Brain microvascular endothelial cell (primary cell): Measurements from ENCODE around the gene PDCD11.

Source experiments
- DNase-seq: peaks from one replicate; pipeline ENCODE4 v3.0.0-alpha.2; 2020
- H3K27ac ChIP-seq: fragments of 250-450 bp; sonication (Bioruptor Pico); 2 replicates; pipeline ENCODE4 v1.5.1; 2020; ENCODE audit warnings: mild to moderate bottlenecking, moderate library complexity
- H3K27me3 ChIP-seq: fragments of 250-450 bp; sonication (Bioruptor Pico); replicated peaks from 2 replicates; pipeline ENCODE4 v1.5.1; 2020; ENCODE audit warnings: mild to moderate bottlenecking
- H3K36me3 ChIP-seq: fragments of 250-450 bp; sonication (Bioruptor Pico); replicated peaks from 2 replicates; pipeline ENCODE4 v1.5.1; 2020; ENCODE audit warnings: mild to moderate bottlenecking
- H3K4me3 ChIP-seq: 2 replicates; pipeline ENCODE4 v1.5.1; 2011; ENCODE audit warnings: low read depth, mild to moderate bottlenecking, control low read depth, low read length, moderate library complexity
- in situ Hi-C: cut with HindIII; loops from 2 replicates; pipeline ENCODE4 v1.10.0; 2017; ENCODE audit warnings: low sequenced_read_pairs, low pct_ligation_motif_present
- TF ChIP-seq, protein P1 (sequence below): IDR thresholded peaks from 2 replicates; pipeline ENCODE4 v1.5.1; 2011; ENCODE audit warnings: low read depth, mild to moderate bottlenecking, moderate library complexity, low read length, control low read depth, inconsistent platforms; ENCODE audit errors: missing control alignments

Gene PDCD11

DNA sequence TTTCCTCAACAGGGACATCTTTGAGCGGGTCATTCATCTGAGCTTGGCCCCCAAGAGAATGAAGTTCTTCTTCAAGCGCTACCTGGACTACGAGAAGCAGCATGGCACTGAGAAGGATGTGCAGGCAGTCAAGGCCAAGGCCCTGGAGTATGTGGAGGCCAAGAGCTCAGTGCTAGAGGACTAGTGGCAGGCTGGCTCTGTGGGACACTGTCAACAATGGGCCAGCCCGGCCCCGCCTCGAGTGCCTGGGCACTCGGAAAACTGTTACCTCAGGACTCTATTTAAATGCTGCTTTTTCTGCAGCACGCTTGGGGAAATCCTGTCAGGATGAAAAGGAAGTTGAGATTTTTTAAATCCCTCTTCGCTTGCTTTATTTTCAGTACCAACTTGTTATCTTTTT lies 48.9 kb downstream of the PDCD11 start:
- Histone ChIP-seq H3K27ac (no peak overlapping the region), H3K4me3 (no peak overlapping the region), H3K27me3 (no peaks in the 10 kb centered on the region), H3K36me3 (peaks cover 78% of the 10 kb centered on the region)
- in situ Hi-C loops, result no loop called here
- TF ChIP-seq, protein P1, sequence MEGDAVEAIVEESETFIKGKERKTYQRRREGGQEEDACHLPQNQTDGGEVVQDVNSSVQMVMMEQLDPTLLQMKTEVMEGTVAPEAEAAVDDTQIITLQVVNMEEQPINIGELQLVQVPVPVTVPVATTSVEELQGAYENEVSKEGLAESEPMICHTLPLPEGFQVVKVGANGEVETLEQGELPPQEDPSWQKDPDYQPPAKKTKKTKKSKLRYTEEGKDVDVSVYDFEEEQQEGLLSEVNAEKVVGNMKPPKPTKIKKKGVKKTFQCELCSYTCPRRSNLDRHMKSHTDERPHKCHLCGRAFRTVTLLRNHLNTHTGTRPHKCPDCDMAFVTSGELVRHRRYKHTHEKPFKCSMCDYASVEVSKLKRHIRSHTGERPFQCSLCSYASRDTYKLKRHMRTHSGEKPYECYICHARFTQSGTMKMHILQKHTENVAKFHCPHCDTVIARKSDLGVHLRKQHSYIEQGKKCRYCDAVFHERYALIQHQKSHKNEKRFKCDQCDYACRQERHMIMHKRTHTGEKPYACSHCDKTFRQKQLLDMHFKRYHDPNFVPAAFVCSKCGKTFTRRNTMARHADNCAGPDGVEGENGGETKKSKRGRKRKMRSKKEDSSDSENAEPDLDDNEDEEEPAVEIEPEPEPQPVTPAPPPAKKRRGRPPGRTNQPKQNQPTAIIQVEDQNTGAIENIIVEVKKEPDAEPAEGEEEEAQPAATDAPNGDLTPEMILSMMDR, result no peak
- no peak for DNase-seq

DNA sequence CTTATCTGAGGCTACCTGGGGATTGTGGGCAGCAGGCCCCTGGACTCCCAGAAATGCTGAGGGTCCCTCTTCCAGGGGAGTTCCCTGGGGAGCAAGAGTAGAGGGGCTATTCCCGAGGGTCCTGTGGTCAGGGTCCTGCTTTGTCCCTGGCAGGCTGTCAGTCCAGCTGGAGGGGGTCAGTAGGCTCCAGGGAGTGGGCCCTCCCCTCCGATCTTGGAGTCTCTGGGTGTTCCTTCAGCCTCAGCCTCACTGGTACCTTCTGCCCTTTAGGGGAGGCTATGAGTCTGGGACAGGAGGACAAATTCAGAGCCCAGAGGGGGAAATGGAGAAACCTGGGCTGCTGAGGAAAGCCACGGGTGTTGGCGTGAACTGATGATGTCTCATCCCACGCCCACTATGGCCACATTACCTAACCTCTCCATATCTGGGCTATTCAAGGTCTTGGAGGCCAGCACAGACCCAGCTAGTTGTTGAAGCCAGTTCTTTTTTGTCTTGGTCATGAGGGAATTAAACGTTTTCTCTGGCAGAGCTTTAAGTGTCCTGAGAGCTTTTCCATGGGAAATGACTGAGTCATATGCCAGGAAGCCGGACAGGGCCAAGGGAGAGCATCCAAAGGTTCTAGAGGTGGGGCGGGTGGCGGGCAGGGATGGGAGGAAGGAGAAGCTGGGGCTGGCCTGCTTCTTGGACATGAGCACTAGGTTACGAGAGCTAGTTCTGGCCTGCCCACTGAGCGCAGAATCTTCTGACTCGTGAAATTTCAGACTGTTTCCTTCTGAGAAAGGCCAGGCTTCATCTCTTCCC lies 49.5 kb downstream of the PDCD11 start:
- no peak overlapping the region for H3K4me3 ChIP-seq
- no peak for DNase-seq
- H3K36me3 ChIP-seq, result peaks cover 72% of the 10 kb centered on the region
- no peaks in the 10 kb centered on the region for H3K27me3 ChIP-seq
- in situ Hi-C loops, result no loop called here
- TF ChIP-seq, protein P1, result no peak
- no peak overlapping the region for H3K27ac ChIP-seq

DNA sequence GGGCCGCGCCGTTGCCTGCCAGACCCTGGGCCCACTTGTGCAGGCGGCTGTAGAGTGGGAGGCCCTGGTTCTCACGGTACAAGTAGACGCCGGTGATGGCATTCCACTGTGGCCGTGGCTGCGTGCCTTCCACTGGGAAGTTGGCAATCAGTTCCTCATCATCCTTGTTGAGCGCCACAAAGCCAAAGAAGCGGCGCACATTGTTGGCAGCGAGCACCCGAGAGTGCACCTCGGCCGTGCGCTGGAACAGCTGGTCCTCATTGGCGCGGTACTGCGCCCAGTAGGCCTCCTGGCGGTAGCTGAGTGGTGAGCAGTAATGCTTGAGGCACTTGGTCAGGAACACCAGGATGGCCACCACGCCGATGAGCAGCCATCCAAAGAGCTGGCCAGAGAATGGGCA lies 50.8 kb downstream of the PDCD11 start:
- TF ChIP-seq, protein P1, result no peak
- Histone ChIP-seq H3K27me3 (no peaks in the 10 kb centered on the region), H3K4me3 (no peak overlapping the region), H3K27ac (no peak overlapping the region), H3K36me3 (peaks cover 63% of the 10 kb centered on the region)
- no peak for DNase-seq
- in situ Hi-C loops, result no loop called here

DNA sequence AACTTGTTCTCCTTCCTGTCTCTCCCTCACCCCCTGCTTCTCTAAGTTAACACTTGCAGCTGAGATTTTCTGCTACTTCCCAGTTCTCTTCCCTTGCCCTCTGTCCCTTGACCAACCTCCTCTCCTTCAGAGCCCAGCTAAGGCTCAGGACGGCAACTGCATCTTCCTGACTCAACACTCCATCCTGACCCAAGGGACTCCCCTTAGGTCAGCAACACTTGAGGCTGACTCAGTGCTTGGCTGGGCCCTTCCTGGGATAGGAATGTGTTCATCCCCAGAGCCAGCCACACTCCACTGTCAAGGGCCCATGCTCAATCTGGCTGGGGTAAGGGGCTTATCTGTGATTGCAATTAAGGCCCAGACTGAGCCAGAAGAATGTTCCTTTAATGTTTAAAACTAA lies 52.3 kb downstream of the PDCD11 start:
- Histone ChIP-seq H3K4me3 (no peak overlapping the region), H3K36me3 (peaks cover 47% of the 10 kb centered on the region), H3K27ac (no peak overlapping the region), H3K27me3 (no peaks in the 10 kb centered on the region)
- peak; percentile 76 for DNase-seq
- TF ChIP-seq, protein P1, result no peak
- in situ Hi-C loops, result no loop called here

DNA sequence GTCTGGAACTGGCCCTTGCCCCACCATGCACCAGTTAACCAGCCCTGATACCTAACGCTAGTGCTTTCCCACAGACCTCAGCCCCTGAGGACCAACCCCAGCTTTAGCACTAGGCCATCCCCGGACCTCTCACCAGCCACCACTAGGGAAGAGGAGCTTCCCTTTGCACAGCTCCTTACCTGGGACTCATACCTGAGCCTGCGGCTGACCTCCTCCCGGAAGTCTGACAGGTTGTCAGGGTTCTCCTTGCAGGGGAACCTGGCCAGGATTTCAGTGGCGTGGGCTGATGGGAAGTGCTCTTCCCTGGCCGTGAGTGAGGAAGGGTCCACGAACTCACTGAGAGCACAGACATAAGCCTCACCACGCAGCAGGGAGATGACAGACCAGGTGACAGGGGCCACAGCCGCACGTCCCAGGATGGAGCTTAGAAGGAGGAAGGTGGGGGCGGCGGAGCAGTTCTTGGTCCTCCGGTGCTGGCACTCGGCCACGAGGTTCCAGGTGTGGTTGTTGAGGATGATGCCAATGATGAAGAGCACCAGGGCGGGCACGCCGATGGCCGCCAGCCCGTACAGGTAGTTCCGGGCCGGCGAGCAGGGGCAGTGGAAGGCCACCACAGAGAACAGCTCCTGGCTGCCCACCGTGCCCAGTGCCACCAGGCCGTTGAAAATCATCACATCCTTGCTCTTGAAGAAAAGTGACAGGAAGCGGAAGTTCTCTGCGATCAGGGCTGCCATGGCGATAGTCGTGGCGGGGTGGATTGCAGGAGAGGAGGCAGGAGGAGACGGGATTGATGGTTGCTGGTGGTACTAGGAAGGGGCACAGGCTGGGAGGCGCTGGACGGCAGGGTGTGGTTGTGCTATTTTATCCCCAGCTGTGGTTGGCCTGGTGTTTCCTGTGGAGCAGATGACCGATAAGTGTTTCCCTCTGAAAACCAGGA lies 53.0 kb downstream of the PDCD11 start:
- no peaks in the 10 kb centered on the region for H3K27me3 ChIP-seq
- peaks cover 40% of the 10 kb centered on the region for H3K36me3 ChIP-seq
- in situ Hi-C loops, result loop anchor here (5.0 kb wide), 1 partner anchor 43 kb away; the partner anchor contains the start of gene NEURL1
- no peak overlapping the region for H3K4me3 ChIP-seq
- no peak overlapping the region for H3K27ac ChIP-seq
- no peak for DNase-seq
- TF ChIP-seq, protein P1, result peak; percentile 14
